CD4-positive, alpha-beta memory T cell (primary cell): ENCODE measurements around the gene VAX1. TPM values are rescaled to one million over a fixed set of nuclear protein-coding genes. Genes with fewer than 3 reads are reported as not detected.

Experiments
- CTCF ChIA-PET: fragments of 350-600 bp; sonication (Branson Sonifier 250); formaldehyde crosslinking; loops from one replicate; lab custom pipeline; 2021; ENCODE audit warnings: inconsistent platforms; ENCODE audit not compliant: partially characterized antibody; lab: Charles Lee
- POLR2A ChIA-PET: fragments of 350-600 bp; sonication (Branson Sonifier 250); formaldehyde crosslinking; loops from one replicate; lab custom pipeline; 2021; ENCODE audit not compliant: partially characterized antibody; lab: Charles Lee
- DNase-seq, 5 donors: peaks; one replicate each; pipeline versions ENCODE4 v3.0.0 to v3.0.0-alpha.2; 2020 to 2022; ENCODE audit warnings: mixed read lengths in 1 of 5
- H3K27ac ChIP-seq: one replicate; pipeline ENCODE4 v1.7.0; 2013; ENCODE audit warnings: low read depth, low read length
- H3K27me3 ChIP-seq: 2 replicates; pipeline ENCODE4 v1.7.0; 2013; ENCODE audit warnings: mild to moderate bottlenecking, low read length, moderate library complexity; ENCODE audit not compliant: insufficient read depth
- H3K36me3 ChIP-seq: 2 replicates; pipeline ENCODE4 v1.7.0; 2013; ENCODE audit warnings: mild to moderate bottlenecking, low read length, moderate library complexity; ENCODE audit not compliant: insufficient read depth
- H3K4me1 ChIP-seq: 2 replicates; pipeline ENCODE4 v1.7.0; 2013; ENCODE audit warnings: mild to moderate bottlenecking, low read length, moderate library complexity; ENCODE audit not compliant: insufficient read depth
- H3K4me3 ChIP-seq, 2 donors: one replicate each; pipeline ENCODE4 v1.7.0; 2013; ENCODE audit warnings: low read length in 2 of 2, mild to moderate bottlenecking in 1 of 2
- H3K9me3 ChIP-seq, 2 donors: one replicate each; pipeline ENCODE4 v1.7.0; 2013; ENCODE audit warnings: low read length in 2 of 2, control low read depth in 1 of 2; ENCODE audit not compliant: control insufficient read depth in 1 of 2
- H3K27ac Mint-ChIP-seq, 7 donors: one replicate each; pipeline ENCODE4 v1.8.0; 2020 to 2021; ENCODE audit warnings: mixed read lengths in 7 of 7, mild to moderate bottlenecking in 6 of 7, inconsistent platforms in 3 of 7, moderate library complexity in 3 of 7
- H3K27me3 Mint-ChIP-seq, 2 donors: one replicate each; pipeline ENCODE4 v1.8.0; 2020 to 2021; ENCODE audit warnings: mixed read lengths in 2 of 2
- H3K36me3 Mint-ChIP-seq, 2 donors: one replicate each; pipeline ENCODE4 v1.8.0; 2020 to 2021; ENCODE audit warnings: mixed read lengths in 2 of 2, inconsistent platforms in 1 of 2, mild to moderate bottlenecking in 1 of 2
- H3K4me1 Mint-ChIP-seq, 4 donors: one replicate each; pipeline ENCODE4 v1.8.0; 2020 to 2021; ENCODE audit warnings: mixed read lengths in 4 of 4, mild to moderate bottlenecking in 1 of 4
- H3K4me3 Mint-ChIP-seq, 8 donors: one replicate each; pipeline ENCODE4 v1.8.0; 2020 to 2021; ENCODE audit warnings: mixed read lengths in 8 of 8, mild to moderate bottlenecking in 7 of 8, moderate library complexity in 6 of 8, inconsistent platforms in 3 of 8
- H3K9me3 Mint-ChIP-seq, 8 donors: one replicate each; pipeline ENCODE4 v1.8.0; 2020 to 2021; ENCODE audit warnings: mixed read lengths in 8 of 8, mild to moderate bottlenecking in 5 of 8, inconsistent platforms in 3 of 8, moderate library complexity in 1 of 8
- intact Hi-C: fragments of 100-400 bp; cut with micrococcal nuclease; formaldehyde crosslinking; loops from one replicate; pipeline ENCODE4 v1.15.1; 2023
- polyA plus RNA-seq, 2 donors: library from polyadenylated mRNA; unstranded; fragments of 300-500 nt; fragmentation: Illumina TruSeq; gene quantifications; one replicate each; pipeline ENCODE4 v1.2.3, GENCODE V29; 2021
- total RNA-seq, 2 experiments: library from RNA; stranded (reverse); gene quantifications; one replicate each; pipeline ENCODE4 v1.2.3, GENCODE V29; 2021

Gene VAX1
- total and polyA plus RNA-seq, 4 experiments from 2014 or later, result not detected

DNA sequence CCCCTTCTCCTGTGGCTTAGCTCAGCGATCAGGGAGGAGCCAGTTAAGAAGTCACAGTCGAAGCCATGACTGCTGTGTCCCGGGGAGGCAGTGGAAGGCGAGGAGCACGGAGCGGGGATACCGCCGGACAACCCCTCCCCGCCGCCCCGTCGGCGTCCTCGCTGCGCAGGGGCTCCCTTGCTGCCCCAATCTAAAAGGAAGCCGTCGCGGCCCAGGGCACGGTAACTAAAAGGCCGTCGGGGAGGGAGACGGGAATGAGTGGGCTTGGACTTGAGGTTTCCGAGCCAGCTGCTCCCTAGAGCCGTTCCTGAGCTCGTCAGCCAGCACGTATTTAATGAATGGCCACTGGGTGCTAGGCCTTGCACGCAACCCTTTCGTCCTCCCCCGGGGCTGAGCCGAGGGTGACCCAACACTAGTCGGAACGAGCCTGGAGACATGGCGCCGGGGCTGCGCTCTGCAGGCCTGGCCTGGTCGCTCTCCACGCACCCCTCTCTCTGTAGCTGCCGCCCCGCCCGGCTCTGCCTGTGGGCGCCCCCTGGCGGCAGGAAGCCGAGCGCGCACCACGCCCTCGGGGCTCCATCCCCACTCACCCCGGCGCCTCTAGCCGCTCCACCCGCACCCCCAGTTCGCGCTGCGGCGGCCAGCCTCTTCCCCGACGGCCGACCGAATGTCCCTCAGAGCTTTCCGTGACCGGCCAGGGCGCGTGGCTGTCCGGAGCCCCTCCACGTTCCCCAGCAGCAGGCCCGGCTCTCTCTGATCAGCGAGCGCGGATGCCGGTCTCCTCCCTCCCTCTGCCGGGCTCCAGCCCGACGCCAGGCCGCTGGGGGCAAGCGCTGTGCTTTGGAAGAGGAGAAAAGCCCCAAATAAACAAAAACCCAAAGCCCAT is 30.0 kb upstream of the VAX1 start:
- Mint-ChIP-seq H3K27me3 (peaks cover 66 to 68% of the 10 kb centered on the region in 2 donors), H3K36me3 (no peaks in the 10 kb centered on the region), H3K9me3 (peaks cover 0 to 5% (median 0%) of the 10 kb centered on the region in 8 donors), H3K27ac (peak overlapping the region in 1 of 7 donors; percentile 43), H3K4me3 (peak overlapping the region in 6 of 8 donors; percentile 40 to 80 (median 70)), H3K4me1 (peaks cover 16 to 44% (median 31%) of the 10 kb centered on the region in 4 donors)
- peak; percentile 48 to 69 (median 68) for DNase-seq
- H3K4me3 ChIP-seq, result no peak overlapping the region
- peaks cover 64% of the 10 kb centered on the region for H3K27me3 ChIP-seq
- intact Hi-C loops, result loop anchor here (5.0 kb wide), 1 partner anchor 879 kb away; the partner anchor contains the start of gene RAB11FIP2
- no peaks in the 10 kb centered on the region for H3K9me3 ChIP-seq
- no peaks in the 10 kb centered on the region for H3K36me3 ChIP-seq
- CTCF ChIA-PET, result interaction anchor here (0.9 to 5.7 kb wide), 16 partner anchors 7 to 477 kb away, joined by 3 to 55 read pairs (median 4); partner anchors contain the start of gene SHTN1
- no peak overlapping the region for H3K27ac ChIP-seq
- H3K4me1 ChIP-seq, result peaks cover 25% of the 10 kb centered on the region
- POLR2A ChIA-PET, result no interaction called here

DNA sequence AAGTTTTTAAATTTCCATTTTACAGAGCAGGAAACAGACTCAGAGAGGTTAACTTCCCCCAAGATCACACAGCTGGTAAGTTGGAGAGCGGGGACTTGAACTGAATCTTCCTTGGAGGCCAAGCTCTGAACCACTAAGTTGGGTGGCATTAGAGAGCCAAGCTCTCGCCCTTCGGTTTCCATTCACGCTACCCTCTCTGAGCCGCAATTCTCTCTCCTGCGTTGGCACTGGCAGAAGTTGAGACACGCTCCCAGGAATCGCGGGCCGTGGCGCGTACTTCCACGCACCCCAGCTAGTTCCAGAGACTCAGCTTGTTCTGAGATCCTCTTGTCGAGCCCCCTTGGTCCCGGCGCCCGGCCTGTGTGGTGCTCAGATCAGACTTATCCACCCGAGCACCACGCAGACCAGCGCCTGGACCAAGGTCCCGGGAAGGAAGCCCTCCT is 29.3 kb upstream of the VAX1 start:
- H3K36me3 Mint-ChIP-seq, result no peaks in the 10 kb centered on the region
- intact Hi-C loops, result loop anchor here (5.0 kb wide), 1 partner anchor 880 kb away; the partner anchor contains the start of gene RAB11FIP2
- peaks cover 20 to 48% (median 36%) of the 10 kb centered on the region in 4 donors for H3K4me1 Mint-ChIP-seq
- H3K27me3 Mint-ChIP-seq, result peaks cover 63 to 69% of the 10 kb centered on the region in 2 donors
- ChIA-PET CTCF (interaction anchor here (0.9 to 5.7 kb wide), 17 partner anchors 8 to 477 kb away, joined by 3 to 55 read pairs (median 4); partner anchors contain the start of gene SHTN1), POLR2A (no interaction called here)
- Histone ChIP-seq H3K27ac (no peak overlapping the region), H3K27me3 (peaks cover 66% of the 10 kb centered on the region), H3K4me1 (peaks cover 30% of the 10 kb centered on the region), H3K9me3 (no peaks in the 10 kb centered on the region), H3K36me3 (no peaks in the 10 kb centered on the region), H3K4me3 (no peak overlapping the region)
- H3K4me3 Mint-ChIP-seq, result peak overlapping the region in 7 of 8 donors; percentile 28 to 80 (median 67)
- H3K9me3 Mint-ChIP-seq, result peaks cover 0 to 5% (median 0%) of the 10 kb centered on the region in 8 donors
- H3K27ac Mint-ChIP-seq, result no peak overlapping the region
- no peak for DNase-seq

DNA sequence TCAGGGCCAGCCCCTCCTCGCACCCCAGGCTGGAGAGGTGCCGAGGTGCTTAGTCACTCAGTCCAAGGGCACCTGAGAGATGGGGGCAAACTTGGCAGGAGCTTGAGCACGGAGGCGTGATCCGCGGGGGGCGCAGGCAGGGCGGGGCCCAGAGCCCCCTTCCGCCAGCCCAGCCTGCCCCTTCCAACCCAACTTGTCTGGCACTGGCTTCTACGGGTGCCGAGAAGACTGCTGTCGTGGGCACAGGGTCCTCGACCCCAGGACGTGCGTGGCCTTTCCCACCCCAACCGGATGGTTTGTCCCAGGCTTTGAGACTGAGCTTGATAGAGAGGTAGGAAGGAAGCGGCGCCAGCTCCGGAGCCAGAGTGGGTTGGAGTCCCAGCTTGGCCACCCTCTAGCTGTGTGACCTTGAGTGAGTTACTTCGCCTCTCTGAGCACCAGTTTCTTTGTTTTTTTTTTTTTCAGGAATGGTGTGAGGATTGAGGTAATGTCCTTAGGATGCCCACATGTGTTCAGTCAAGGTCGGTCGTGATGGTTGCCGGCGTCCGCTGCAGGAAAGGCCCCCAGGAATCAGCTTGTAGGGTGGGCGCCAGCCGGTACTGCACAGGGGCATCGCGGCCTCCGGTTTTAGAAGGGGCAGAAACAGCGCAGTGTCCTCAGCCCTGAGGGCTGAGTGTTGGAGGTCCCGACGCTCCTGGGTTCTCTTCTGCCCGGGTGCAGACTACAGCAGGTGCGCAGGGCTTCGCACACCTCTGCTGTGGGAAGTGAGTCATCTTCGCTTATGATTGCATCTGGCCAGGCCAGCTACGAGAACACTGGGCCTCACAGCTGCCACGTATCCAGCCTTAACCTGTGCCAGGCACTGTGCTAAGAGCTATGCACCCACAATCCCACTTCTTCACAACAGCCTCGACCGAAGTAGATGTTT is 28.6 kb upstream of the VAX1 start:
- Mint-ChIP-seq H3K9me3 (peaks cover 0 to 7% (median 0%) of the 10 kb centered on the region in 8 donors), H3K27me3 (peaks cover 61 to 68% of the 10 kb centered on the region in 2 donors), H3K4me1 (peaks cover 22 to 52% (median 40%) of the 10 kb centered on the region in 4 donors), H3K27ac (no peak overlapping the region), H3K36me3 (no peaks in the 10 kb centered on the region), H3K4me3 (peak overlapping the region in 7 of 8 donors; percentile 7 to 80 (median 62))
- H3K4me1 ChIP-seq, result peaks cover 33% of the 10 kb centered on the region
- H3K9me3 ChIP-seq, result no peaks in the 10 kb centered on the region
- no peak for DNase-seq
- peaks cover 64% of the 10 kb centered on the region for H3K27me3 ChIP-seq
- H3K27ac ChIP-seq, result no peak overlapping the region
- intact Hi-C loops, result loop anchor here (5.0 kb wide), 1 partner anchor 881 kb away; the partner anchor contains the start of gene RAB11FIP2
- H3K4me3 ChIP-seq, result no peak overlapping the region
- ChIA-PET CTCF (interaction anchor here (0.7 to 5.7 kb wide), 14 partner anchors 8 to 476 kb away, joined by 3 to 55 read pairs (median 4); partner anchors contain the start of gene SHTN1), POLR2A (no interaction called here)
- no peaks in the 10 kb centered on the region for H3K36me3 ChIP-seq

DNA sequence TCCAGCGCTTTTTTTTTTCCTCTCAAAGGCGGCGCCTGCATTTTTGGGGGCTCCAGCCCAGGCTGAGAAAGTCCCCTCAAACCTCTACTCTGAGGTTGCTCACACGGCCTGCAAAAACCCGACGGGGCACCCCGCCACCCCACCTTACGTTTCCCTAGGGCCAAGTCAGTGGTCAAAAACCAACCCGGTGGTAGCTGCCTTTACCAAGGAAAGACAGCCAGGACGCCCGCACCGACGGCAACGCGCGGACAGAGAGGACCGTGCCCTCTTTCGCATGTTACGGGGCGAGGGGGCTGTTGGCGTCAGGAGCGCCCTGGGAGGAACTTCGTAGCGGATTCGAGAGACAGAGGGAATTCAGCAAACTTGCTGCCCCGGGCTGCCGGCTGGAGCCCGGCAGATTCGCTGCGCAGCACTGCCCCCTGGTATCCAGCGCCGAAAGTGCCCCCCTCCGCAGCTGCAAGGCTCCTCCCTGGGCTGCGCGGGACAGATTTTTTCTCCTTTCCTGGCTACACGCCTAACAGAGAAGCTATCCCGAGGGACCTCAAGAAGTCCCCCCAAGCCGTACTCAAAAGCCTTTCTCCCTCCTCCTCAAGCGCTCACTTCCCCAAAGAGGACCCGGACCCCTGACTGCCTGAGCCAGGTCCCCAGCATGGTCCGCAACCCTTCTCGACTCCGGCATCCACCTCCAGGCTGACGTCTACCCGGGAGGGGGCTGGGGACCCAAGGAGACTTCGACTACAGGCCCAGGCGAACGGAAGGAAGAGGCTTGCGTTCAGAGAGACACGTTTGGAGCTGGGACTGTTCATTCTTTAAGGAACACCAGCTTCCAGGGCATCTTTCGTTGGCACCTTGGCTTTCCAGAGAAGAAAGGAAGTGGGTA is 27.7 kb upstream of the VAX1 start:
- Histone ChIP-seq H3K9me3 (no peaks in the 10 kb centered on the region), H3K4me1 (peaks cover 33% of the 10 kb centered on the region), H3K36me3 (no peaks in the 10 kb centered on the region), H3K27ac (no peak overlapping the region), H3K27me3 (peaks cover 56% of the 10 kb centered on the region), H3K4me3 (no peak overlapping the region)
- POLR2A ChIA-PET, result no interaction called here
- no peak overlapping the region for H3K27ac Mint-ChIP-seq
- H3K4me3 Mint-ChIP-seq, result peak overlapping the region in 5 of 8 donors; percentile 3 to 44 (median 11)
- peaks cover 22 to 58% (median 43%) of the 10 kb centered on the region in 4 donors for H3K4me1 Mint-ChIP-seq
- H3K36me3 Mint-ChIP-seq, result no peaks in the 10 kb centered on the region
- peaks cover 63 to 70% of the 10 kb centered on the region in 2 donors for H3K27me3 Mint-ChIP-seq
- intact Hi-C loops, result loop anchor here (5.0 kb wide), 1 partner anchor 882 kb away; the partner anchor contains the start of gene RAB11FIP2
- no peak for DNase-seq
- CTCF ChIA-PET, result interaction anchor here (3.1 to 5.7 kb wide), 3 partner anchors 8 to 369 kb away, joined by 29 to 55 read pairs (median 31); no protein-coding TSS in a partner anchor
- peaks cover 0 to 10% (median 0%) of the 10 kb centered on the region in 8 donors for H3K9me3 Mint-ChIP-seq

DNA sequence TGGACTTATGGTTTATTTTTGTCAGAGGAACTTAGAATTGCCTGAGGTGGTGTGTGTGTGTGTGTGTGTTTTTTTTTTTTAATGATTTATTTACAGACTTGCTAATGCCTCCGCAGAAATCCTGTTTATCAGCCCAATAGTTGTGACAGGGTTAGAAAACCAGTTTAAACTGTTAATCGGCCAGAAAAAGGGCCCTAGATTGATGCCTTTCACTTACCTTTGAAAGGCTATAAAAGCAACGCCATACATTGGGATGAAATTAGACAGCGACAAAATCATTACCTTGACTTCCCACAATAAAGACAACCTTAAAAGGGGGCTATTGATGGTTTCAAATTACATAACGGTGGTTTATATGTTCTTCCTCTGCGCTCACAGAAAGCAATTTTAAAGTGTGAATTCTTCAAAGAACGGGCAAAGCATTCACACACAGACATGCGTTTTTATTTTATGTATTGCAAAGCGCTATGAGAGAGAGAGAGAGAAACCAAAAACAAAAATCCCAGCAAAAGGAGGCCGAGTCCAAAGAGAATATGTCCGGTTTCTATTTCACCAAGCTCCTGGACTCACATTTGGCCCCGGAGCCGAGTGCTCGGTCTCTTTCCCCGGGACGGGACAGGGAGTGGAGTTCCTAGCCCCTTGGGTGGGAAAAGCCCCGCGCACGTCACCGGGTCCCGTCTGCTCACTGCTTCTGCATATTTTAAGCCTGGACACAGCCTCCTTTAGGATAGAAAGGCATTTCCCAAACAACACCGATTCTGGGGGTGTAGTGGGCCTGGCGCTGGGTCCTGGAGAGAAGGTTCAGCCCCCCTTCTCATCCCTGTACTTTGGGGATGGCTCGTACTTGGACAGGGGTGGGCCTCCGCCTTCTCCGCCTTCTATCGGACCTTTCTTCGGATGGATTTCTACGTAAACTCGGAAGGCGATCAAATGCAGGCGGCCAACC is 26.8 kb upstream of the VAX1 start:
- ChIA-PET CTCF (interaction anchor here (5.7 kb wide), 1 partner anchor 10 kb away, joined by 55 read pairs; no protein-coding TSS in a partner anchor), POLR2A (no interaction called here)
- Histone ChIP-seq H3K4me3 (no peak overlapping the region), H3K27me3 (peaks cover 55% of the 10 kb centered on the region), H3K9me3 (no peaks in the 10 kb centered on the region), H3K36me3 (no peaks in the 10 kb centered on the region), H3K4me1 (peaks cover 33% of the 10 kb centered on the region), H3K27ac (no peak overlapping the region)
- Mint-ChIP-seq H3K27ac (peak overlapping the region in 1 of 7 donors; percentile 79), H3K27me3 (peaks cover 62 to 69% of the 10 kb centered on the region in 2 donors), H3K4me1 (peaks cover 22 to 56% (median 43%) of the 10 kb centered on the region in 4 donors), H3K4me3 (peak overlapping the region in 7 of 8 donors; percentile 5 to 62 (median 41)), H3K36me3 (no peaks in the 10 kb centered on the region), H3K9me3 (peaks cover 0 to 13% (median 3%) of the 10 kb centered on the region in 8 donors)
- intact Hi-C loops, result loop anchor here (5.0 kb wide), 1 partner anchor 882 kb away; the partner anchor contains the start of gene RAB11FIP2
- no peak for DNase-seq
